ENCODE measurements around the gene KRT12.

- TF ChIP-seq CTCF (IDR thresholded peaks at IDR 0.05) (no peak), POLR2A (IDR thresholded peaks at IDR 0.05) (no peak), POLR2AphosphoS5 (IDR thresholded peaks at IDR 0.05; ENCODE audit: insufficient read depth in 1 of 2, low read depth in 1 of 2) (no peak)
Observed at GRCh38 chr17:40900809-40901356, 33.9 kb upstream of the KRT12 start.
